MCF 10A (cell line): ENCODE data around the gene C17orf58. TPM values are rescaled to one million over a fixed set of nuclear protein-coding genes. Genes with fewer than 3 reads are reported as not detected.
"Not testable (repeated sequence)": the region's sequence is repeated elsewhere in the genome, so short reads cannot be mapped to it uniquely, and the experiment has no call there.

Experiments
- BruUV-seq: library from RNA; stranded (reverse); fragments of 400-500 nt; replicated peaks from 2 replicates; lab custom pipeline; 2021; lab: Mats Ljungman, UMichigan
- CTCF ChIA-PET: fragments of 300-600 bp; sonication (Branson Sonifier 250); formaldehyde crosslinking; extraction: SDS; loops from one replicate; lab custom pipeline; 2021; ENCODE audit warnings: antibody characterized with exemption, inconsistent platforms; lab: Yijun Ruan, JAX
- POLR2A ChIA-PET: fragments of 300-600, 350-650 bp; sonication (Branson Sonifier 250); formaldehyde crosslinking; extraction: SDS; loops from one replicate; lab custom pipeline; 2020; ENCODE audit warnings: antibody characterized with exemption, inconsistent platforms; lab: Yijun Ruan, JAX
- DNase-seq: peaks from one replicate; pipeline ENCODE4 v3.0.0-alpha.2; 2018; ENCODE audit not compliant: unreplicated experiment
- H3K27ac Mint-ChIP-seq: one replicate; pipeline ENCODE4 v1.8.0; 2022; ENCODE audit warnings: mild to moderate bottlenecking, low read depth, mixed read lengths; ENCODE audit not compliant: unreplicated experiment
- H3K27me3 Mint-ChIP-seq: one replicate; pipeline ENCODE4 v1.8.0; 2022; ENCODE audit warnings: mixed read lengths; ENCODE audit not compliant: insufficient read depth, unreplicated experiment
- H3K36me3 Mint-ChIP-seq: one replicate; pipeline ENCODE4 v1.8.0; 2022; ENCODE audit warnings: mild to moderate bottlenecking, moderate library complexity, mixed read lengths; ENCODE audit not compliant: insufficient read depth, unreplicated experiment
- H3K4me1 Mint-ChIP-seq: one replicate; pipeline ENCODE4 v1.8.0; 2022; ENCODE audit warnings: mixed read lengths; ENCODE audit not compliant: insufficient read depth, unreplicated experiment
- H3K4me3 Mint-ChIP-seq: one replicate; pipeline ENCODE4 v1.8.0; 2022; ENCODE audit warnings: mild to moderate bottlenecking, moderate library complexity, mixed read lengths; ENCODE audit not compliant: unreplicated experiment
- H3K9me3 Mint-ChIP-seq: one replicate; pipeline ENCODE4 v1.8.0; 2022; ENCODE audit warnings: mixed read lengths; ENCODE audit not compliant: unreplicated experiment
- CTCF ChIP-seq: fragments of 200-600 bp; IDR thresholded peaks from one replicate; pipeline ENCODE4 v1.8.0; 2022; ENCODE audit warnings: antibody characterized with exemption, mild to moderate bottlenecking; ENCODE audit not compliant: unreplicated experiment
- intact Hi-C: fragments of 100-400 bp; cut with micrococcal nuclease; formaldehyde crosslinking; loops from 2 replicates; pipeline ENCODE4 v1.14.1; 2022
- total RNA-seq: library from RNA; stranded (reverse); gene quantifications from 2 replicates; pipeline ENCODE4 v1.2.3, GENCODE V29; 2022

The C17orf58 gene
- total RNA-seq, 1 experiment from 2014 or later = 9.5 TPM

GRCh38 chr17:67982034-67982640, 14.1 kb downstream of the C17orf58 start:
- no peak for TF ChIP-seq CTCF
- CTCF ChIA-PET = interaction anchor here (1.0 kb wide), 1 partner anchor 10 kb away, joined by 3 read pairs; no protein-coding TSS in a partner anchor
- BruUV-seq = no TSS peak
- peaks cover 6% of the 10 kb centered on the region for H3K4me1 Mint-ChIP-seq
- no peak overlapping the region for H3K27ac Mint-ChIP-seq
- H3K27me3 Mint-ChIP-seq = no peaks in the 10 kb centered on the region
- intact Hi-C loops = no loop called here
- no peak overlapping the region for H3K4me3 Mint-ChIP-seq
- H3K9me3 Mint-ChIP-seq = no peaks in the 10 kb centered on the region
- H3K36me3 Mint-ChIP-seq = peaks cover 28% of the 10 kb centered on the region
- no peak for DNase-seq
- POLR2A ChIA-PET = interaction anchor here (0.7 to 1.2 kb wide), 2 partner anchors 10 to 34 kb away, joined by 3 to 4 read pairs; no protein-coding TSS in a partner anchor

GRCh38 chr17:67980883-67981282, 15.4 kb downstream of the C17orf58 start:
- intact Hi-C loops, BruUV-seq, H3K27me3 Mint-ChIP-seq, H3K4me1 Mint-ChIP-seq, DNase-seq, H3K27ac Mint-ChIP-seq, CTCF ChIA-PET, H3K9me3 Mint-ChIP-seq, H3K4me3 Mint-ChIP-seq: not testable (repeated sequence)
- POLR2A ChIA-PET = interaction anchor here (0.6 kb wide), 1 partner anchor 12 kb away, joined by 3 read pairs; no protein-coding TSS in a partner anchor
- peaks cover 36% of the 10 kb centered on the region for H3K36me3 Mint-ChIP-seq

GRCh38 chr17:67980456-67980855, 15.8 kb downstream of the C17orf58 start:
- Mint-ChIP-seq H3K4me1 (peaks cover 6% of the 10 kb centered on the region), H3K27me3 (no peaks in the 10 kb centered on the region), H3K36me3 (peaks cover 41% of the 10 kb centered on the region), H3K4me3 (no peak overlapping the region), H3K9me3 (no peaks in the 10 kb centered on the region), H3K27ac (no peak overlapping the region)
- POLR2A ChIA-PET = interaction anchor here (0.6 kb wide), 1 partner anchor 13 kb away, joined by 3 read pairs; no protein-coding TSS in a partner anchor
- CTCF ChIA-PET = no interaction called here
- no peak for TF ChIP-seq CTCF
- no TSS peak for BruUV-seq
- DNase-seq = no peak
- intact Hi-C loops = no loop called here

GRCh38 chr17:67976306-67976705, 20.0 kb downstream of the C17orf58 start:
- intact Hi-C loops, POLR2A ChIA-PET, H3K27ac Mint-ChIP-seq: not testable (repeated sequence)

GRCh38 chr17:67974598-67975066, 21.6 kb downstream of the C17orf58 start:
- H3K4me1 Mint-ChIP-seq = peaks cover 6% of the 10 kb centered on the region
- H3K9me3 Mint-ChIP-seq = no peaks in the 10 kb centered on the region
- CTCF ChIA-PET = interaction anchor here (0.6 kb wide), 2 partner anchors 12 to 36 kb away, joined by 3 read pairs; no protein-coding TSS in a partner anchor
- DNase-seq = no peak
- H3K36me3 Mint-ChIP-seq = peaks cover 49% of the 10 kb centered on the region
- no peak for TF ChIP-seq CTCF
- H3K27me3 Mint-ChIP-seq = no peaks in the 10 kb centered on the region
- H3K4me3 Mint-ChIP-seq = no peak overlapping the region
- intact Hi-C loops = no loop called here
- POLR2A ChIA-PET = no interaction called here
- BruUV-seq = no TSS peak
- H3K27ac Mint-ChIP-seq = no peak overlapping the region

More at GRCh38 chr17:67976306-67976705, 20.0 kb downstream of the C17orf58 start:
- BruUV-seq, H3K9me3 Mint-ChIP-seq, CTCF ChIA-PET, H3K27me3 Mint-ChIP-seq, DNase-seq, H3K4me3 Mint-ChIP-seq, H3K4me1 Mint-ChIP-seq: not testable (repeated sequence)
- peaks cover 49% of the 10 kb centered on the region for H3K36me3 Mint-ChIP-seq
